NT2/D1 (cell line): Measurements from ENCODE around the gene SNHG17.

Experiments used
- DNase-seq: peaks from one replicate; pipeline ENCODE4 v3.0.0-alpha.2; 2011; ENCODE audit warnings: low read depth, low spot score
- H3K27me3 ChIP-seq: 2 replicates; pipeline ENCODE4 v1.6.0; 2011; ENCODE audit warnings: mild to moderate bottlenecking; ENCODE audit not compliant: insufficient read length, insufficient read depth
- H3K36me3 ChIP-seq: 2 replicates; pipeline ENCODE4 v1.6.1; 2011; ENCODE audit warnings: mild to moderate bottlenecking, low read length, mixed read lengths; ENCODE audit not compliant: insufficient read depth, insufficient read length
- H3K4me1 ChIP-seq: 2 replicates; pipeline ENCODE4 v1.5.1; 2011; ENCODE audit not compliant: insufficient read depth, insufficient read length
- H3K4me3 ChIP-seq: 2 replicates; pipeline ENCODE4 v1.5.1; 2011; ENCODE audit warnings: low read depth; ENCODE audit not compliant: insufficient read length
- H3K9ac ChIP-seq: 2 replicates; pipeline ENCODE4 v1.6.0; 2011; ENCODE audit warnings: low read depth; ENCODE audit not compliant: insufficient read length
- H3K9me3 ChIP-seq: 2 replicates; pipeline ENCODE4 v1.5.1; 2011; ENCODE audit warnings: mild to moderate bottlenecking, low read length; ENCODE audit not compliant: insufficient read depth
- SUZ12 ChIP-seq: IDR thresholded peaks from 2 replicates; pipeline ENCODE4 v1.6.1; 2011; ENCODE audit not compliant: insufficient read length, insufficient read depth; ENCODE audit errors: extremely low read depth
- YY1 ChIP-seq: IDR thresholded peaks from 2 replicates; pipeline ENCODE4 v1.6.1; 2011; ENCODE audit not compliant: insufficient read length, insufficient read depth
- ZNF274 ChIP-seq: IDR thresholded peaks from 2 replicates; pipeline ENCODE4 v1.6.1; 2011; ENCODE audit warnings: mild to moderate bottlenecking, low read depth, low read length

Gene SNHG17

GRCh38 chr20:38434770-38435554, at the start of gene SNHG17:
SNHG17 (minus strand) TSS chr20:38435328.
- Histone ChIP-seq H3K4me3 (peak within 1 kb of the TSS; percentile 99), H3K36me3 (peaks cover 50% of the 10 kb centered on the region), H3K27me3 (no peaks in the 10 kb centered on the region), H3K9me3 (no peaks in the 10 kb centered on the region), H3K4me1 (peaks cover 16% of the 10 kb centered on the region), H3K9ac (peak within 1 kb of the TSS; percentile 97)
- TF ChIP-seq YY1 (peak; percentile 50), SUZ12 (no peak)
- peak; percentile 94 for DNase-seq

DNA sequence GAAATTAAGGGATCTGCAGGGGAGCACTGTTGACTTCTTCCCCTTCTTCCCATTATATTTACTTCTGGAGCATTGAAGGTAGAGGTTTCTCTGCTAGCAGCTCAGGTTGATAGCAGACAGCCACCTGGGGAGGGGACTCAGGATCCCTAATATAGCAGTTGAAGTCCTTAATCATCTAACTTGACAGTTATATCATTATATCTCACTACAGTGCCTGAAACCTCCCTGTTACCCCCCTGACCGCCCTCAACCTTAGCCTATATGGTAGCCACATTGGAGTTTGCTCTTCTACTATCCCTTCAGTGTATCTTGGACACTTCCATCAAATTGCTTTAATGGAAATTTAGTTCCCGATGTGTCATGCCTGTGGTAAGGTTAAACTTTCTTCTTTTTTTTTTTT, 44.5 kb upstream of the SNHG17 start:
- Histone ChIP-seq H3K4me1 (no peaks in the 10 kb centered on the region), H3K4me3 (no peak overlapping the region), H3K36me3 (peaks cover 43% of the 10 kb centered on the region), H3K27me3 (no peaks in the 10 kb centered on the region), H3K9ac (no peak overlapping the region), H3K9me3 (no peaks in the 10 kb centered on the region)
- TF ChIP-seq ZNF274 (no peak), YY1 (no peak), SUZ12 (no peak)
- DNase-seq = no peak

DNA sequence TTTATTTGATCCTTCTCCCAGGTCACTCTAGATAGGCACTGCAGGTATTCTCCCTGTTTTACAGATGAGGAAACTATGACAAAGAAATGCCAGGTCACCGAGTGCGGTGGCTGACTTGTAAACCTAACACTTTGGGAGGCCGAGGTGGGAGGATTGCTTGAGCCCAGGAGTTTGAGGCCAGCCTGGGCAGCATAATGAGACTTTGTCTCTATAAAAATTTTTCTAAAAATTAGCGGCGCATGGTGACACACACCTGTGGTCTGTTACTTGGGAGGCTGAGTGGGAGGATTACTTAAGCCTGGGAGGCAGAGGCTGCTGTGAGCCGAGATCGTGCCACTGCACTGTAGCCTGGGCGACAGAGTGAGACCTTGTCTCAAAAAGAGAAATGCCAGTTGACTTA, 42.6 kb upstream of the SNHG17 start:
- H3K4me1 ChIP-seq = peaks cover 3% of the 10 kb centered on the region
- TF ChIP-seq YY1 = no peak
- no peak for TF ChIP-seq SUZ12
- TF ChIP-seq ZNF274 = no peak
- DNase-seq = no peak
- H3K9me3 ChIP-seq = no peaks in the 10 kb centered on the region
- H3K4me3 ChIP-seq = no peak overlapping the region
- peaks cover 37% of the 10 kb centered on the region for H3K36me3 ChIP-seq
- H3K9ac ChIP-seq = no peak overlapping the region
- no peaks in the 10 kb centered on the region for H3K27me3 ChIP-seq

GRCh38 chr20:38473367-38473795, 38.3 kb upstream of the SNHG17 start:
- peak overlapping the region; percentile 68 for H3K4me3 ChIP-seq
- H3K36me3 ChIP-seq = peaks cover 20% of the 10 kb centered on the region
- peaks cover 3% of the 10 kb centered on the region for H3K4me1 ChIP-seq
- H3K9me3 ChIP-seq = no peaks in the 10 kb centered on the region
- H3K27me3 ChIP-seq = no peaks in the 10 kb centered on the region
- TF ChIP-seq YY1 = no peak
- TF ChIP-seq SUZ12 = no peak
- TF ChIP-seq ZNF274 = no peak
- H3K9ac ChIP-seq = peak overlapping the region; percentile 91
- DNase-seq = no peak

DNA sequence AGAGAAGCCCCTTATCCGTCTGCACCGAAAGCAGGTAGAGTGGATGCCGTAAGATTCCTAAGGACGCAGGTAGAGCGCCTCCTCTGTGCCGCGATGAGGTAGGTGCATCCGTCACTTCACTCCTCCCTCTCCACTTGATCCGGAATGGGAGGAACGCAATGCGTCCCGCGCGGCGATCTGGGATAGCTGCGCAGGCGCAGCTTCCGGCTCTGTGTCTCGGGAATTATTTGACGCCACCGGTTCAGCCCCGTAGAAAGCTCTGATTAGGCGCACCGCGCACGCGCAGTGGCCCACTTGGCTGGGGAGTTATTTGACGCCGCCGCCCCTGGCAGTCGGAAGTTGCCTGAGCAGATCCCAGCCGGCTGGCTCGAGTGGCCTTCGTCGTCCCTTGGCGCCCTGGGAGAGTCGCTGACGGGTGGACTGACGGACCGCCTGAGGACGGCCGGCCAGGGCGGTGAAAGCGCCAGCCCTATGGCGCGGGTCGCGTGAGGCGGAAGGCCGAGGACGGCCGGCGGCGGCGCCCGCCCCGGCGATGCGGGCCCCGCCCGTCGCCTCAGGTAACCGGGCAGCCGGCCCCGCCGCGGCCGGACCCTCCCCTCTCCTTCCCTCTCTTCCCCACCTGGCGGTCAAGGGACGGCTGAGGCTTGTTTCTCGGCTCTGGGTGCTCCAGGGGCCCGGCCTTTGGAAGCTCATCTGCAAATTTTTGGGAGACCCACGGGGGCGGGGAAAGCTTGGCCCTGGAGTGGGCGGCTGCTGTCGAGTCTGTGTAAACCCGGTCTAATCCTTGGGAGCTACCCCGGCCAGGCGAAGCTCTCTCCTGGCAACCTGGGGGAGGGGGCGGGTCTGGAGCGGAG, 37.6 kb upstream of the SNHG17 start, which contains the start of gene RALGAPB:
TSS of gene RALGAPB (plus strand) at position 331 of the 854 bp plus-strand sequence. CDS start 15,590 bp downstream, outside the sequence.
- no peak for TF ChIP-seq YY1
- TF ChIP-seq SUZ12 = no peak
- TF ChIP-seq ZNF274 = no peak
- peaks cover 3% of the 10 kb centered on the region for H3K4me1 ChIP-seq
- H3K27me3 ChIP-seq = no peaks in the 10 kb centered on the region
- DNase-seq = peak; percentile 99
- no peaks in the 10 kb centered on the region for H3K9me3 ChIP-seq
- peaks cover 16% of the 10 kb centered on the region for H3K36me3 ChIP-seq
- H3K4me3 ChIP-seq = peak within 1 kb of the TSS; percentile 68
- peak within 1 kb of the TSS; percentile 91 for H3K9ac ChIP-seq

GRCh38 chr20:38471987-38472512, 36.9 kb upstream of the SNHG17 start:
- no peak for DNase-seq
- TF ChIP-seq SUZ12 (no peak), ZNF274 (no peak), YY1 (no peak)
- Histone ChIP-seq H3K36me3 (peaks cover 15% of the 10 kb centered on the region), H3K4me1 (peaks cover 3% of the 10 kb centered on the region), H3K9me3 (no peaks in the 10 kb centered on the region), H3K27me3 (no peaks in the 10 kb centered on the region), H3K4me3 (peak overlapping the region; percentile 68), H3K9ac (peak overlapping the region; percentile 69)

- TF ChIP-seq ZNF274 (no peak), YY1 (no peak), SUZ12 (no peak)
- Histone ChIP-seq H3K36me3 (peaks cover 14% of the 10 kb centered on the region), H3K27me3 (no peaks in the 10 kb centered on the region), H3K4me3 (no peak overlapping the region), H3K9me3 (no peaks in the 10 kb centered on the region), H3K9ac (no peak overlapping the region), H3K4me1 (peaks cover 3% of the 10 kb centered on the region)
- DNase-seq = no peak
Measured at GRCh38 chr20:38471245-38471644, 36.1 kb upstream of the SNHG17 start.
